Stimulated activated CD8-positive, alpha-beta memory T cell treated with anti-CD3 and anti-CD28 coated beads, Interleukin-15, amount 100 ng/mL, for 4 hours (primary cell): ENCODE data around the gene OLFML2A.
"Not testable (repeated sequence)": the region's sequence is repeated elsewhere in the genome, so short reads cannot be mapped to it uniquely, and the experiment has no call there.

ENCODE experiments used
- DNase-seq, 2 donors: peaks; one replicate each; pipeline ENCODE4 v3.0.0-alpha.2; 2020; ENCODE audit warnings: low read depth in 2 of 2

Gene OLFML2A

GRCh38 chr9:124776954-124777648 is at the start of gene OLFML2A:
Gene OLFML2A, plus strand, starts transcription at chr9:124777133. Its CDS starts 138 bp downstream, at chr9:124777271.
- DNase-seq = no peak

- no peak for DNase-seq
These were observed 46.2 kb upstream of the OLFML2A start for GRCh38 chr9:124730772-124731171.

GRCh38 chr9:124733964-124734740 is 42.8 kb upstream of the OLFML2A start:
- DNase-seq = no peak

GRCh38 chr9:124734741-124735083 is 42.2 kb upstream of the OLFML2A start:
- DNase-seq = not testable (repeated sequence)

GRCh38 chr9:124735121-124735520 is 41.8 kb upstream of the OLFML2A start:
- DNase-seq = no peak

- not testable (repeated sequence) for DNase-seq
These were observed 38.9 kb upstream of the OLFML2A start for GRCh38 chr9:124738075-124738474.

- no peak for DNase-seq
These were observed 37.6 kb upstream of the OLFML2A start for GRCh38 chr9:124739360-124739759.

GRCh38 chr9:124741149-124741548 is 35.8 kb upstream of the OLFML2A start:
- DNase-seq = no peak

GRCh38 chr9:124741662-124742061 is 35.3 kb upstream of the OLFML2A start:
- DNase-seq = no peak

- DNase-seq = no peak
These were observed 34.0 kb upstream of the OLFML2A start for GRCh38 chr9:124742940-124743339.

GRCh38 chr9:124743686-124744348 is 33.1 kb upstream of the OLFML2A start:
- no peak for DNase-seq

GRCh38 chr9:124747065-124747464 is 29.9 kb upstream of the OLFML2A start:
- no peak for DNase-seq

- DNase-seq = no peak
These were observed 27.6 kb upstream of the OLFML2A start for GRCh38 chr9:124749284-124749683.

GRCh38 chr9:124749781-124750180 is 27.2 kb upstream of the OLFML2A start:
- DNase-seq = no peak

- no peak for DNase-seq
These were observed 24.0 kb upstream of the OLFML2A start for GRCh38 chr9:124752967-124753366.

- no peak for DNase-seq
These were observed 22.6 kb upstream of the OLFML2A start for GRCh38 chr9:124754289-124754688.

GRCh38 chr9:124755061-124755460 is 21.9 kb upstream of the OLFML2A start:
- no peak for DNase-seq

- no peak for DNase-seq
These were observed 20.9 kb upstream of the OLFML2A start for GRCh38 chr9:124756011-124756410.

- no peak for DNase-seq
These were observed 19.3 kb upstream of the OLFML2A start for GRCh38 chr9:124757616-124758015.

- DNase-seq = no peak
These were observed 18.9 kb upstream of the OLFML2A start for GRCh38 chr9:124758061-124758460.

GRCh38 chr9:124758691-124759090 is 18.2 kb upstream of the OLFML2A start:
- no peak for DNase-seq

GRCh38 chr9:124759327-124759726 is 17.6 kb upstream of the OLFML2A start:
- DNase-seq = no peak

- no peak for DNase-seq
These were observed 16.2 kb upstream of the OLFML2A start for GRCh38 chr9:124760719-124761118.
